Raji (cell line): ENCODE measurements around the gene NTRK3.

ENCODE experiments used
- POLR2A ChIP-seq: IDR thresholded peaks from 2 replicates; pipeline ENCODE4 v1.6.1; 2011; ENCODE audit warnings: low read depth, low read length, control low read depth; ENCODE audit not compliant: insufficient read depth

Gene NTRK3

DNA sequence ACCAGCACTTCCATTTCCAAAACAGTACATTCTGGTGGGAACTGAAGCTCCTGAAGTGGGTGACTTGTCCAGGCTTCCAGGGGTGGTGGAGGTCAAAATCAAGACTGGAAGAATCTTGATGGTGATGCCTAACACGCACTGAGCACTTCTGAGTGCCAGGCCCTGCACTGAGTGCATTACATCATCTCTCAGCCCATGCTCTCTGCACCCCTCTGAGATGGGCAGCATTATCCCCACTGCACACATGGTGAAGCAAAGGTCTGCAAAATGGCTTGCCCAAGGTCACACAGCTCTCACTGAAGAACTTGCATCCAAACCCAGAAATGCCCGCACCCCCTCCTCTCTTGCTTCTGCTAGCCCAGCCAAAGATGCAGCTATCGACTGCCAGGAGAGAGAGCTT is 36.9 kb downstream of the NTRK3 start:
- no peak for TF ChIP-seq POLR2A

DNA sequence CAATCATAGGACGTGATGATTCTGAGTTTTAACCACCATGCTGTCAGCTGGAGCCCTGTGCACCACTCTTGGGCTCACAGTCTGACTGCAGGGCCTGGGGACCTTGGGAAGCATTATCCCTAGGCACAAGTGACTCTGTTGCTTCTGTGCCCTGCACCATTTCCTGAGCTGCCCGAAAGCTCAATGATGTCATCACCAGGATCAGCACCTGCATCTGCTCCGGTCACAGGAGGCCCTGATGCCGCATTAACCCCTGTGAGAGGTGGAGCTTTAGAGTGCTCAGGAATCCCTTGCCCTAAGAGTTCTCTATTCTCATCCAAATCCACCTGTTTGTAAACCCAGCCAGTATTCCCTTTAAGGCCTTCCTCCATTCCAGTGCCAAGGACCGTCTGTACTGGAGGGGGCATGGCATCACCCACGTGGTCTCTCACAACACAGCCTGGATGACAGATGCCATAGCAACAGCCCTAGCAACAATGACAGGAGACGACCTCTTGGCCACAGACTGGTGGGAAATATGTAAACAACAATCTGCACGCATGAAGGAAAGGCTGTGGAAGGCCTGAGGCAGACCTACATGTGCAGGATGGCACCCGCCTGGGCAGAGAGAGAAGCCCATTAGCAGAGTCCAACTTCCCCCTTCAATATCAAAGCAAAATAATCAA is 37.9 kb downstream of the NTRK3 start:
- TF ChIP-seq POLR2A = no peak

DNA sequence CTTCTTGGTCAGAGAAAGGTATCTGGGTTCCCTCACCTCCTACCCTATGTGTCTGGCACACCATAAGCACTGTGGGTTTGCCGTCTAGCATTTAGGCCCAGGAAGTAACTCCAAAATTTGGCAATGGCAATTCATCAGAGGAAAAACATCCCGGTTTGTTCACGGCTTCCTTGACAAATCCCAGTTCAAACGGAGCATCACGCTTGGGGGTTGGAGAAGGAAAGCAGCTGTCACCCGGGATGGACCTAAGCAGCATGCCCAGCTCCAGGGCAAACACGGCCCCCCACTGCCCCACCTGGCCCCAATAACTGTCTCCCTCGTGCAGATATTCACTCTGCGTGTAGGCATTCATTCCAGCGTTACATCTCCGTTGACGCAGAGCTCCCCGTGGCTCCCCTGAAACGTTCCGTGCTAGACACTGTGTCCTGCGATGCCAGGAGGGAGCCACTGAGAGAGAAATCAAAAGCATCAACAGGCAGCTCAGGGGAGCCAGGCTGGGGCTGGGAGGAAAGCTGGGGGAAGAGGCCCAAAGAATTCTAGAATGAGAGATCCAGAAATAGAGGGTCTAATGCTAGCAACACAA is 41.4 kb downstream of the NTRK3 start:
- TF ChIP-seq POLR2A = no peak

DNA sequence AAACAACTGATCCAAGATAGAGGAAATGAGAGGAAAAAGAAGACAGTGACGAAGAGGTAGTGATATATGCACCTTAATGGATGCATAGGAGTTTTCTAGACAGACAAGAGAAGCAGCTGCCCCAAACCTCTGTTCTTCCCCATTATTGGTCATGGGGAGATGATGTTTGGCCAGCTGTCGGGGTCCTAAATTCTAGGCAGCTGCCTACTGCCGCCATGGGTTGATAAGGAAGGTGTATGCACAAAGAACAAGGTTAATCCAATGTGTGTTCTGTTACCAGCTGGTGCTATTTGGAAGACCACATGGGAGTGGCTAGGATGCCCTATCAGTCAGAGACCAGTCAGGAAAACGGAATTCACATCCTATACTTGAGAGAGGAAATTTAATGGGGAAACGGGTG is 47.4 kb downstream of the NTRK3 start:
- no peak for TF ChIP-seq POLR2A

DNA sequence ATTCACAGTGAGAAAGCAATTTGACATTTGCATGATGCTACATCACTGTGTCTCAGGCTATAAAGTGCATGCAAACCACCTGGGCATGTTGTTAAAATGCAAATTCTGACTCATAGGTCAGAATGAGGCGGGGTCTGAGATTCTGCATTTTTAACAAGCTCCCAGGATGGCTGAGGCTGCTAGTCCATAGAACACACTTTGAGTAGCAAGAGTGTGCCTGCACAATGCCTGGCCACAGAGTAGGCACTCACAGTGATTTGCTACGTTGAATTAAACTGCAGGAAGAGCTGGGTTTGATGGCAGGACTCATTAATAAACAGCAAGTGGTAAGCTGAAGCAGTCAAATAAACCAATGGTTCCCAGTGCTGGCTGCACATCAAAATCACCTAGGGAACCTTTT is 48.1 kb downstream of the NTRK3 start:
- no peak for TF ChIP-seq POLR2A

DNA sequence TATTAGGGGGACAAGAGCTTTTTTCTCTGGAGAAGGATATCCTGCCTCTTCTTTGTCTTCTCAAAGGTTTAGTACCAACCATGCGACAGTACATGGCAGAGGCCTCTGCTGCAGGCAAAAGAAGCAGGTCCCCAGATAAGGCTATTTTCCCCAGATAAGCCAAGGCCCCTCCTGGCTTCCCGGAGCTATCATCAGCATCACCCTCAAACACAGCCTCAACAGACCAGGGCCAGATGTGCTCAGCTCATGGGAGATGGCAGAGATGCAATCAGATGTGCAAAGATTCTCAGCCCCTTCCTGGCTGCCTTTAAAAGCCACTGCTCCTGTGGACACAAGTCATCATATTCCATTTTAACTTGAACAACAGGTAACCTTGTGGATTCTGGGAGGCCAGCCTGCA is 49.0 kb downstream of the NTRK3 start:
- no peak for TF ChIP-seq POLR2A

DNA sequence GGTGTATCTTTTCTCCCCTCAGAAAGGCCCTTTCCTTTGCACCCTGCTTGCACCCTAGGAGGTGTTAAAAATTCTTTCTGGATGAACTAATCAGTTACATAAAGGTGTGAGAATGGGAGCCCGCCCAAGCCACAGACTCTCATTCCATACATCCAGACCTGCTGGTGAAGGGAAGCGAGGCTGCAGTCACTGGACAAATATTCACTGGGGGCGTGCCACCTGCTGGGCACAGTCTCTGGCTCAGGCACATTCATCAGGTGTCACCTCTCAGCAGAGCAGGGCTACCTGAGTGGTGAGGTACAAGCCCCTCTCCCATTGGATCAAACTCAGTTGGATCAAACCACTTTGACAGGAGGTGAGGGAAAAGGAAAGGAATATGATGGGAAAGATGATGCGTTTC is 52.0 kb downstream of the NTRK3 start:
- no peak for TF ChIP-seq POLR2A

DNA sequence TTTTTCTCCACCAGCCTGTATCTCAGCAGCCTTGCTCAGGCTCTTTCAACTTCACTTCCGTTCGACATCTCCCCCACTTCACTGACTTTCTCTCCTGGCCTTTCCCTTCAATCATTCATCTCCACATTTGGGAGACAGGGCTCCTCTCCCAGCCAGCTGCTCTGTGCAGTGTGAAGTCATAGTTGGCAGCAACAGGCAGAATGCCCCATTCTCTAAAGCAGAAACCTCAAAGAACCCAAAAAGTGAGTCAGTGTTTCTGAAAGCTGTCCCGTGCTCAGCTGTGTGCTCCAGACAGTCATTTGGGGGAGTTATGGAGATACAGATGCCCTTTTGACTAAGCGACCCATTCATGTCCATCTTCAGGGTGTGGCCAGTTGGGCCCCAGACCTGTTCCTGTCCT is 54.3 kb downstream of the NTRK3 start:
- no peak for TF ChIP-seq POLR2A

DNA sequence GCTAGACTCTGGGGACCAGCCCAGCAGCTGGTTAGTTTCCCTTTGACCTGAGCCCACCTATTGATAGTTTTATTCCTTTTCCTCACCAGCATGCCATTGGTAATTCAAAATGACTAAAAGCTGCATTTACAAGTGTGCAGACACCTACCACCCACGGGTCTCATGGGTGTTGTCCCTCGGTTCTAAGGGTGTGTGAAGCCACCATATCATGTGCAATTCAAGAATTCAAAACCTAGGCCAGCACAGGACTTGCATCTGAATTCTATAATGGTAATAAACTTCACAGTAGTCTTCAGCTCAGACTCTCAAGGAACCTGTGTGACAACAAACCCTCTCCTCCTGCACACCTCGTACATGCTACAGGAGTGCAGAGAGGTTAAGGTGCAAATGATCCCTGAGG is 55.3 kb downstream of the NTRK3 start:
- TF ChIP-seq POLR2A = no peak

DNA sequence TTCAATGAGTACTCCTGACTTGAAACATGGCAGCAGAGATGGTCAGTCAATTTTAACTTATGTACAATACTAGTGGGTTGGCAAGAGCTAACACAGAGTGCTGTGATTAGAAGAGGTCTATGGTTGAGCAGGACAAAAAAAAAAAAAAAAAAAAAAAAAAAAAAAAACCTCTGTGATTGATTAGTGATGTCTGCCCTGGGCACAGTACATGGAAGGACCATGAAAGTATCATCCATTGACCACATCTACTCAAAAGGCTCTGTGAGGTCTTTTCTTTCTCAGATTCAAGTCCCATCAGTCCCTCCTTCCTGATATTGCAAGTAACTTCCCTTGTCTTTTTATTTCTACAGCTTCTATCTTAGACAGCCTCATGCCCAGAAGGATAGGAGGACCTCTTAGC is 59.6 kb downstream of the NTRK3 start:
- TF ChIP-seq POLR2A = no peak

DNA sequence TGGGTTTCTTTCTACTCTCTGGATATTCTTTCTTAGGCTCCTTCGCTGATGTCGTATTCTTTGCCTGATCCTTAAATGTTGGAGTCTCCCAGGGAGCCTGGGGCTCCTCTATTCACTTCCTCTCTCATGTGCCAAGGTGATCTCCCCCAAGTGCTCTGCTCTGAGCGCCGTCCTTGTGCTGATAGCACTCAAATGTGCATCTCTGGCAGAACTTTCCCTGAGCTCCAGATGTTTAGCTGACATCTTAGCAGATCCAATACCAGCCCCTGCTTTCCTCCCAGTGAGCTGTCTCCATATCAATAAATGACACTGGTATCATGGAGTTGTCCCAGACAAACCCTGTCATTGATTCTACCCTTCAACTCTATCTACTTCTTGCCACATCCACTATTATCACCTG is 62.4 kb downstream of the NTRK3 start:
- TF ChIP-seq POLR2A = no peak

DNA sequence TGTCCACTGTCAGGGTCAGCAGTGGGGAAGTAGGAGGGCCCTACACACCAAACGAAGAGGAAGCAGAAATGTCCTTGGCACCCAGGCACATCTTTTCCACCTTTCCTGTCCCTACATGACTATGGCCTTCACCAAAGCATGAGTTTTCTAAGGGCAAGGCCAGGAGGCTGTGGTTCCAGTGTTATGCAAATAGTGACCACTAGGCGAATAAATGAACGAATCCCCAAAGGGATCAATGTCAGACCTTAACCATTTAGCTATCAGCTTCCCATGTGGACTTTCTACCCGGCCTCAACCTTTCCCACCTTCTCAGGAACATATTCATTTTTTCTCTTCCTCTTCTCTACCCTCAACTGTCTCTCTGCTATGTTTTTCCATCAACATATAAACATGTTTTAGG is 63.1 kb downstream of the NTRK3 start:
- no peak for TF ChIP-seq POLR2A

DNA sequence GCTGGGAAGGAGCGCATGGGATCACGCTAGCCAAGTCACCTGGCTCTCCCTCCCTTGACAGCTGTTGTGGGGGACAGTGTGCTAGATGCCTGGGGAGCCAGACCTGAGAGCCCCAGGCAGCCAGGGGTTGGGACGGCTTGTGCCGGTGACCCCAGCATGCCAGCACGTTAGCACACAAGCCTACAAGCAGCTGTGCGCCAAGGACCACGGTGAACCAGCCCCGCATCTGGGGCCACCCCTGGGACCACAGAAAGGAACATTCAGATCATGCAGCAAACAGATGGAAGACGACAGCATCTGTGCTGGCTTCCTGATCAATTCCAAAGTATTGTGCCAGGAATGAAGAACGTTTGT is 64.8 kb downstream of the NTRK3 start:
- TF ChIP-seq POLR2A = no peak

DNA sequence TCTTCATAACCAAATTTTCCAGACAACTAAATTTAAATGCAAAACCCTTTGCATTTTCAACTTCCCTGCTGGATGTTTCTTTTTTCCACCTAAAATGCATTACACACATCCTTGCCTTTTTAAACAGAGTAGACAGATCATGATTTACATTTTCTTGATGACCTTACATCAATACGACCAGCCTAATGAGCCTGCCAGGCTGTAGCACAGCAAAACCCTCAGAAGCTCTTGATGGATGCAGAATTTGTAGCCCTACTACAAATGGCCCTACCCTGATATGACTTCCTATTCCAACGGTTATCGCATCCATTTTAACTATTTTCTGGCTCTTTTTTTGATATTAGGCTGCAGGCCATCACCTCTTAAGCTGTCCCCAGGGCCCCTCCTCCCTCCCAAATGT is 66.3 kb downstream of the NTRK3 start:
- TF ChIP-seq POLR2A = no peak

DNA sequence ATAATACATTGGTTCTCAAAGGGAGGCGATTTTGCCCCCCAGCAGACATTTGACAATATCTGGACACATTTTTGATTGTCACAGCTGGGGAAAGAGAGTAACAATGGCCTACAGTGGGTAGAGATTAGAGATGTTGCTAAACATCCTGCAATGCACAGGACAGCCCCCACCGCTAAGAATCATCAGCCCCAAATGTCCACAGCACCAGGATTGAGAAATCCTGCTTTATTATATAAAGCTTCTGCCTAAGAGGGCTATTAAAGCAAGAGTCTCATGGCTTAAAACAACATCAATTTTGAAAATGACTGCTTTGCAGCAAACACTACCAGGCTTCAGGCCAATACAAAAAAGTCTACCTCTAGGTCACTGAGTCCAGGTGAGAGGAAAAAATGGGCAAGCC is 68.2 kb downstream of the NTRK3 start:
- no peak for TF ChIP-seq POLR2A

DNA sequence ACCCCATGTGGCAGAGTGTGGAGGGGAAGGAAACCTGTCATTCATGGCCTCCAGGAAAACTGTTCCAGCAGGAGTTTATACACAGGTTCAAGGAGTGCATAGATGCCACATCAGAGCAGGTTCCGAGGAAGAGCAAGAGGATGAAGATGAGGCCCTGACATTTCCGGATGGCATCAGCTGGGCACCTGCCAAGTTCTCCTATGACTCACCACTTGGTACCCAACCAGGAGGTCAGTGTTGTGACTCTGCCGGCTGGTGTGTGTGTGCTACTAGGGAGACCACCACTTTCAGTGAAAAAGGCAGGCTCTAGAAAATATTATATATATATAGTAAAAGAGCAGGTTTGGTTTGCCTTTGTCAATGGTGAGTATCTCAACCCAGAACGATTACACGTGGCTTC is 69.3 kb downstream of the NTRK3 start:
- TF ChIP-seq POLR2A = no peak

DNA sequence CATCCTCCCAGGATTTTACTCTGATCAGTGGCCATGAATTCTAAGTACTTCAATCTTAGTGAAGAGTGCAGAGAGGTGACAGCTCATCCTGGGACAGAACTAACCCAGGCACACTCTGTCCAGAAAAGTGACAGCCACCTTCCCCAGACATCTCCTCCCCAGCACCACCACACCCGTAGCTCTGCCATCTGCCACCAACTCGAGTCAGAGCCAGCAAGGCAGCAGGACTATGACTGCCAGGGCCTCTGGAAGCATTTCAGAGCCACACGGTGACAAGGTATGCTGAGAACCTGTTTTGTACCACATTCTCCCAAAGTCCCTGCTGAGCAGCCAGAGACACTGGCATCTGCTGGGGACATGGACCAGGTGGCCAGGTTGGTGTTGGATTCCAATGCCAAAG is 71.0 kb downstream of the NTRK3 start:
- TF ChIP-seq POLR2A = no peak
